ENCODE data around the gene PLAGL2. TPM values are rescaled to one million over a fixed set of nuclear protein-coding genes. Genes with fewer than 3 reads are reported as not detected.

PLAGL2 gene
- total RNA-seq, 4 donors from 2014 or later: 4.2 to 7.2 (median 6.3) TPM

- TF ChIP-seq CTCF (IDR thresholded peaks at IDR 0.05): no peak
- TF ChIP-seq POLR2A (IDR thresholded peaks at IDR 0.05): no peak
- TF ChIP-seq EP300 (IDR thresholded peaks at IDR 0.05): no peak
- H3K36me3 ChIP-seq: peaks cover 0 to 100% (median 11%) of the 10 kb centered on the region in 3 donors
- no peaks in the 10 kb centered on the region for H3K9me3 ChIP-seq
- peak overlapping the region in 1 of 4 donors; percentile 16 for H3K27ac ChIP-seq
- H3K4me1 ChIP-seq: peaks cover 0 to 6% (median 0%) of the 10 kb centered on the region in 4 donors
- DNase-seq (ENCODE audit: low spot score in 2 of 2): no peak
- WGBS, 2 donors: 55 to 60% methylated on average over 4 of the region's 4 CpGs
- H3K4me3 ChIP-seq: no peak overlapping the region
- no peaks in the 10 kb centered on the region for H3K27me3 ChIP-seq
Measured at GRCh38 chr20:32231847-32232246, 24.3 kb upstream of the PLAGL2 start.

- Histone ChIP-seq H3K4me3 (no peak overlapping the region), H3K27ac (no peak overlapping the region), H3K9me3 (no peaks in the 10 kb centered on the region), H3K4me1 (peaks cover 0 to 6% (median 0%) of the 10 kb centered on the region in 4 donors), H3K27me3 (no peaks in the 10 kb centered on the region), H3K36me3 (peaks cover 0 to 97% (median 11%) of the 10 kb centered on the region in 3 donors)
- 96 to 98% methylated on average over 4 of the region's 4 CpGs for WGBS, 2 donors
- TF ChIP-seq POLR2A (IDR thresholded peaks at IDR 0.05) (no peak), CTCF (IDR thresholded peaks at IDR 0.05) (no peak), EP300 (IDR thresholded peaks at IDR 0.05) (no peak)
- DNase-seq (ENCODE audit: low spot score in 2 of 2): no peak
Measured at GRCh38 chr20:32231245-32231644, 23.7 kb upstream of the PLAGL2 start.

- TF ChIP-seq CTCF (IDR thresholded peaks at IDR 0.05) (no peak), POLR2A (IDR thresholded peaks at IDR 0.05) (no peak), EP300 (IDR thresholded peaks at IDR 0.05) (no peak)
- Histone ChIP-seq H3K4me3 (no peak overlapping the region), H3K27me3 (no peaks in the 10 kb centered on the region), H3K27ac (no peak overlapping the region), H3K36me3 (peaks cover 0 to 91% (median 11%) of the 10 kb centered on the region in 3 donors), H3K9me3 (no peaks in the 10 kb centered on the region), H3K4me1 (peaks cover 0 to 6% (median 0%) of the 10 kb centered on the region in 4 donors)
- WGBS, 2 donors: 92 to 99% methylated on average over 9 to 13 of the region's 13 CpGs
- no peak for DNase-seq (ENCODE audit: low spot score in 2 of 2)
Measured at GRCh38 chr20:32230707-32231106, 23.2 kb upstream of the PLAGL2 start.

GRCh38 chr20:32229251-32229747 is 21.8 kb upstream of the PLAGL2 start:
- H3K4me1 ChIP-seq: peaks cover 0 to 6% (median 0%) of the 10 kb centered on the region in 4 donors
- H3K27me3 ChIP-seq: no peaks in the 10 kb centered on the region
- 90 to 94% methylated on average over 5 of the region's 5 CpGs for WGBS, 2 donors
- H3K4me3 ChIP-seq: no peak overlapping the region
- no peak overlapping the region for H3K27ac ChIP-seq
- no peak for TF ChIP-seq EP300 (IDR thresholded peaks at IDR 0.05)
- no peak for TF ChIP-seq CTCF (IDR thresholded peaks at IDR 0.05)
- TF ChIP-seq POLR2A (IDR thresholded peaks at IDR 0.05): no peak
- peaks cover 0 to 87% (median 0%) of the 10 kb centered on the region in 3 donors for H3K36me3 ChIP-seq
- DNase-seq (ENCODE audit: low spot score in 2 of 2): no peak
- no peaks in the 10 kb centered on the region for H3K9me3 ChIP-seq

- Histone ChIP-seq H3K36me3 (peaks cover 0 to 87% (median 0%) of the 10 kb centered on the region in 3 donors), H3K27ac (peak overlapping the region in 1 of 4 donors; percentile 25), H3K4me1 (peaks cover 0 to 6% (median 0%) of the 10 kb centered on the region in 4 donors), H3K9me3 (no peaks in the 10 kb centered on the region), H3K27me3 (no peaks in the 10 kb centered on the region), H3K4me3 (no peak overlapping the region)
- DNase-seq (ENCODE audit: low spot score in 2 of 2): no peak
- whole genome bisulfite sequencing, 2 donors: 80 to 83% methylated on average over 20 to 22 of the region's 22 CpGs
- TF ChIP-seq EP300 (IDR thresholded peaks at IDR 0.05) (no peak), POLR2A (IDR thresholded peaks at IDR 0.05) (no peak), CTCF (IDR thresholded peaks at IDR 0.05) (no peak)
Measured at GRCh38 chr20:32227744-32228688, 20.5 kb upstream of the PLAGL2 start.

Measured in tibial nerve (tissue), 4 donors.